HEK293 (cell line): ENCODE results near the gene CFAP46.

Source experiments
- ZNF146 ChIP-seq: fragments of 450-650 bp; formaldehyde crosslinking; IDR thresholded peaks from 2 replicates; pipeline ENCODE4 v1.5.1; 2016; ENCODE audit warnings: missing biosample characterization, missing genetic modification characterization
- ZNF274 ChIP-seq, 2 experiments: fragments of 200-500 bp in 1 of 2; fragments of 450-650 bp in 1 of 2; sonication (Bioruptor generic) in 1 of 2; formaldehyde crosslinking in 1 of 2; IDR thresholded peaks; 2 replicates each; pipeline versions ENCODE4 v1.5.1 to v1.6.1; 2014 to 2016; ENCODE audit warnings: borderline replicate concordance in 1 of 2, inconsistent platforms in 1 of 2, low read length in 1 of 2, missing biosample characterization in 1 of 2, missing genetic modification characterization in 1 of 2
- ZNF341 ChIP-seq: fragments of 450-650 bp; formaldehyde crosslinking; IDR thresholded peaks from 2 replicates; pipeline ENCODE4; 2016; ENCODE audit warnings: low read depth, missing biosample characterization, missing genetic modification characterization
- ZNF416 ChIP-seq: fragments of 450-650 bp; formaldehyde crosslinking; IDR thresholded peaks from 2 replicates; pipeline ENCODE4 v1.5.1; 2016; ENCODE audit warnings: missing biosample characterization, missing genetic modification characterization
- TF ChIP-seq, protein P1 (sequence below): fragments of 450-650 bp; formaldehyde crosslinking; IDR thresholded peaks from 2 replicates; pipeline ENCODE4 v1.5.1; 2016; ENCODE audit warnings: missing biosample characterization, missing genetic modification characterization

DNA sequence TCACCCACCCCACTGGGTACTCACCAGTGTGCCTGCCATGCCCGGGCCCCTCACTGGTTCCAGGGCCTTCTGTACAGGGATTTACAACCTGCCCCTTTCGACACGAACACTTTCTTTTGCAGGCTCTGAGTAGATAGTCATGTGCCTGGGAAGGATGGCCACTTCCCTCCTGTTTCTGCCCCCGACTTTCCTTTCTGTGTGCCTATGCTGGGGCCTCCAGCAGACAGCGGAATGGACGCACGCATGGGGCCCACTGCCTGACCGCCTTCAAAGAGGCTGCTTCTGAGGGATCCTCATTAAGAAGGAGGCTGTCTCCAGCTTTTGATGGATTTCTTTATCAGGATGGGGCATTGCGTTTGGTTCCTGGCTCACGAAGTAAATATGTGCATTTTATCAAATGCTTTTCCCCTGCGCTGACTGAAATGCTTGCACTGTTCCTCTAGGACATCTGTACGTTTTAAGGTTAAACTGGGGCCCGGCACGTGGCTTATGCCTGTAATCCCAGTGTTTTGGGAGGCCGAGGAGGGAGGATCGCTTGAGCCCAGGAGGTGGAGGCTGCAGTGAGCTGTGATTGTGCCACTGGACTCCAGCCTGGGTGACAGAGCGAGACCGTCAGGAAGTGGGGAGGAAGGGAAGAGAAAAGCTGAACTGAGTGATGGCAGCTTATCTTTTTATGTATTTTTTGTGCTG is 127.1 kb downstream of the CFAP46 start:
- TF ChIP-seq ZNF146 (tag by site-specific recombination), result no peak
- no peak for TF ChIP-seq ZNF416 (tag by site-specific recombination)
- TF ChIP-seq, protein P1, sequence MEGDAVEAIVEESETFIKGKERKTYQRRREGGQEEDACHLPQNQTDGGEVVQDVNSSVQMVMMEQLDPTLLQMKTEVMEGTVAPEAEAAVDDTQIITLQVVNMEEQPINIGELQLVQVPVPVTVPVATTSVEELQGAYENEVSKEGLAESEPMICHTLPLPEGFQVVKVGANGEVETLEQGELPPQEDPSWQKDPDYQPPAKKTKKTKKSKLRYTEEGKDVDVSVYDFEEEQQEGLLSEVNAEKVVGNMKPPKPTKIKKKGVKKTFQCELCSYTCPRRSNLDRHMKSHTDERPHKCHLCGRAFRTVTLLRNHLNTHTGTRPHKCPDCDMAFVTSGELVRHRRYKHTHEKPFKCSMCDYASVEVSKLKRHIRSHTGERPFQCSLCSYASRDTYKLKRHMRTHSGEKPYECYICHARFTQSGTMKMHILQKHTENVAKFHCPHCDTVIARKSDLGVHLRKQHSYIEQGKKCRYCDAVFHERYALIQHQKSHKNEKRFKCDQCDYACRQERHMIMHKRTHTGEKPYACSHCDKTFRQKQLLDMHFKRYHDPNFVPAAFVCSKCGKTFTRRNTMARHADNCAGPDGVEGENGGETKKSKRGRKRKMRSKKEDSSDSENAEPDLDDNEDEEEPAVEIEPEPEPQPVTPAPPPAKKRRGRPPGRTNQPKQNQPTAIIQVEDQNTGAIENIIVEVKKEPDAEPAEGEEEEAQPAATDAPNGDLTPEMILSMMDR (tag by site-specific recombination), result no peak
- no peak for TF ChIP-seq ZNF341 (tag by site-specific recombination)
- no peak for TF ChIP-seq ZNF274 (IDR thresholded peaks at IDR 0.05; ENCODE audit: low read length)
- TF ChIP-seq ZNF274 (tag by site-specific recombination; IDR thresholded peaks at IDR 0.05; ENCODE audit: borderline replicate concordance), result no peak
